Natural killer cell (primary cell): ENCODE measurements around the gene TMEM91. TPM values are rescaled to one million over a fixed set of nuclear protein-coding genes. Genes with fewer than 3 reads are reported as not detected.

Source experiments
- ATAC-seq, 3 donors: fragments of 150-1000 bp in 2 of 3; fragments of 200-7000 bp in 1 of 3; cut with Tn5 transposase; 1 replicate in 1 of 3; 2 replicates in 2 of 3; pipeline ENCODE4 v1.10.0; 2021; ENCODE audit warnings: mild to moderate bottlenecking in 2 of 3, moderate library complexity in 2 of 3
- DNase-seq, 2 donors: peaks; one replicate each; pipeline versions ENCODE4 v3.0.0 to v3.0.0-alpha.2; 2013 to 2021; ENCODE audit warnings: mixed read lengths in 1 of 2
- H3K27ac ChIP-seq: one replicate; pipeline ENCODE4 v1.5.1; 2013; ENCODE audit warnings: mild to moderate bottlenecking, low read length
- H3K27me3 ChIP-seq: one replicate; pipeline ENCODE4 v1.6.1; 2013; ENCODE audit warnings: low read length; ENCODE audit not compliant: control insufficient read depth, insufficient read depth
- H3K36me3 ChIP-seq: one replicate; pipeline ENCODE4 v1.6.1; 2013; ENCODE audit warnings: low read length; ENCODE audit not compliant: control insufficient read depth, insufficient read depth
- H3K4me1 ChIP-seq: one replicate; pipeline ENCODE4 v1.6.1; 2013; ENCODE audit warnings: low read length; ENCODE audit not compliant: control insufficient read depth, insufficient read depth
- H3K4me3 ChIP-seq: one replicate; pipeline ENCODE4 v1.5.1; 2013; ENCODE audit warnings: low read length
- H3K9me3 ChIP-seq: one replicate; pipeline ENCODE4 v1.6.1; 2013; ENCODE audit warnings: low read length; ENCODE audit not compliant: control insufficient read depth, insufficient read depth
- H3K27ac Mint-ChIP-seq, 2 donors: one replicate each; pipeline ENCODE4 v1.8.0; 2022; ENCODE audit warnings: mild to moderate bottlenecking in 2 of 2, mixed read lengths in 2 of 2, moderate library complexity in 1 of 2
- H3K27me3 Mint-ChIP-seq, 2 donors: one replicate each; pipeline ENCODE4 v1.8.0; 2022; ENCODE audit warnings: low read depth in 2 of 2, mixed read lengths in 2 of 2
- H3K36me3 Mint-ChIP-seq: one replicate; pipeline ENCODE4 v1.8.0; 2022; ENCODE audit warnings: mixed read lengths
- H3K4me1 Mint-ChIP-seq, 2 donors: one replicate each; pipeline ENCODE4 v1.8.0; 2022; ENCODE audit warnings: mixed read lengths in 2 of 2
- H3K4me3 Mint-ChIP-seq: one replicate; pipeline ENCODE4 v1.8.0; 2022; ENCODE audit warnings: mild to moderate bottlenecking, moderate library complexity, mixed read lengths
- H3K9me3 Mint-ChIP-seq, 2 donors: one replicate each; pipeline ENCODE4 v1.8.0; 2022; ENCODE audit warnings: mixed read lengths in 2 of 2
- WGBS: methylation state at CpG from one replicate; pipeline ENCODE4 v1.1.7; 2013; ENCODE audit warnings: missing lambda C conversion rate; ENCODE audit not compliant: insufficient coverage; 5-methylcytosine and 5-hydroxymethylcytosine counted together
- intact Hi-C: fragments of 100-400 bp; cut with micrococcal nuclease; formaldehyde crosslinking; loops from one replicate; pipeline ENCODE4 v1.14.2; 2022
- total RNA-seq, 4 donors: library from RNA; stranded (reverse); fragments of 120-200 nt in 1 of 4; gene quantifications; one replicate each; pipeline versions ENCODE4 v1.2.3 to v1.2.4, GENCODE V29; 2013 to 2022
- TF ChIP-seq, protein P1 (sequence below): fragments of 200-600 bp; IDR thresholded peaks from one replicate; pipeline ENCODE4 v1.8.0; 2022; ENCODE audit warnings: antibody characterized with exemption

The TMEM91 gene
- total RNA-seq, 3 donors from 2014 or later (not counting 1 experiment from before 2014, with no cell fraction given): 13.6 to 22.8 (median 20.8) TPM

- H3K27me3 Mint-ChIP-seq: no peaks in the 10 kb centered on the region
- Histone ChIP-seq H3K4me3 (no peak overlapping the region), H3K27me3 (no peaks in the 10 kb centered on the region), H3K27ac (no peak overlapping the region), H3K36me3 (peaks cover 39% of the 10 kb centered on the region), H3K9me3 (no peaks in the 10 kb centered on the region), H3K4me1 (peaks cover 66% of the 10 kb centered on the region)
- TF ChIP-seq, protein P1, sequence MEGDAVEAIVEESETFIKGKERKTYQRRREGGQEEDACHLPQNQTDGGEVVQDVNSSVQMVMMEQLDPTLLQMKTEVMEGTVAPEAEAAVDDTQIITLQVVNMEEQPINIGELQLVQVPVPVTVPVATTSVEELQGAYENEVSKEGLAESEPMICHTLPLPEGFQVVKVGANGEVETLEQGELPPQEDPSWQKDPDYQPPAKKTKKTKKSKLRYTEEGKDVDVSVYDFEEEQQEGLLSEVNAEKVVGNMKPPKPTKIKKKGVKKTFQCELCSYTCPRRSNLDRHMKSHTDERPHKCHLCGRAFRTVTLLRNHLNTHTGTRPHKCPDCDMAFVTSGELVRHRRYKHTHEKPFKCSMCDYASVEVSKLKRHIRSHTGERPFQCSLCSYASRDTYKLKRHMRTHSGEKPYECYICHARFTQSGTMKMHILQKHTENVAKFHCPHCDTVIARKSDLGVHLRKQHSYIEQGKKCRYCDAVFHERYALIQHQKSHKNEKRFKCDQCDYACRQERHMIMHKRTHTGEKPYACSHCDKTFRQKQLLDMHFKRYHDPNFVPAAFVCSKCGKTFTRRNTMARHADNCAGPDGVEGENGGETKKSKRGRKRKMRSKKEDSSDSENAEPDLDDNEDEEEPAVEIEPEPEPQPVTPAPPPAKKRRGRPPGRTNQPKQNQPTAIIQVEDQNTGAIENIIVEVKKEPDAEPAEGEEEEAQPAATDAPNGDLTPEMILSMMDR: no peak
- no peaks in the 10 kb centered on the region for H3K9me3 Mint-ChIP-seq
- H3K4me1 Mint-ChIP-seq: peaks cover 10 to 33% of the 10 kb centered on the region in 2 donors
- H3K36me3 Mint-ChIP-seq: no peaks in the 10 kb centered on the region
- H3K4me3 Mint-ChIP-seq: no peak overlapping the region
- WGBS: 85% methylated on average over 19 of the region's 21 CpGs
- DNase-seq (no peak), ATAC-seq (no peak)
- intact Hi-C loops: no loop called here
- peak overlapping the region in 1 of 2 donors; percentile 16 for H3K27ac Mint-ChIP-seq
These were observed 48.2 kb downstream of the TMEM91 start for GRCh38 chr19:41424335-41425173.

DNA sequence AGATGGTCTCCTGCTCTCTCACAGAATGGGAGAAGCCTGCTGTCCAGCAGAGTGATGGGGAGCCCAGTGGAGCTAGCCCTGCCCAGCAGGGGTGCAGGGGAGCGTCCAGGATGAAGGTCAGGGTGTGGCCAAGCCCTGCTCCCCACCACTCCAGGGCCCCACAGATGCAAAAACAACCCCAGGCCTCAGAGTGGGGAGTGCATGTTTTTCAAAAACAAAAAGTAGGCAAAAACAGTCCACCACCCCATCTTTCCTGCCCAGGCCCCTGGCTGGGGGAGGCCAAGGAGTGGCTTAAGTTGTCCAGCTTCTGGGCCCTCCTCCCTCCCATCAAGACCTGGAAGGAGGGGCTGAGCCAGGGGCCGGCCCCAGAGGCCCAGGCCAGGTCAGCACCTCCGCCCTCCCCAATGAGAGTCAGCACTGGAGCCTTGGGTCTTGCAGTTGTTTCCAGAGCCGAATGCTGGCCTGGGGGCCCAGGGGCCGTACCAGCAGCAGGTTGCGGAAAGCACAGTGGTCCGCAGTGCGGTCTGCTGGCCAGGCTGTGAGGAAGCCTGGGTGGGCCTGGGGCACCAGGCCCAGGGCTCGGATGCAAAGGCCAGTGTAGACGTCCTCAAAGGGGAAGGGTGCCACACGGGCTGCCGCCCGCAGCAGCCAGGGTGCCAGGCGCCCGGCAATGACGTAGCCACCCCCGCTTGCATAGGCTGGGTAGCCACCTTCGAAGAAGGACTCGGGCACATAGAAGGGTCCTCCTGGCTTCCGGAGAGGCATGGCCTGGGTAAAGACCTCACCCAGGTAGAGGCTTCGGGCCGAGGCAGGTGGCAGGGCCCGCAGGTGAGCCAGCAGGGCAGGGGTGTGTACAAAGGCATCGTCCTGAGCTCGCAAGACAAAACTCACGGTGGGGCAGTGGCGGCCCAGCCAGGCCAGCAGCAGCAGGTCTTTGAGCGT is 49.1 kb downstream of the TMEM91 start:
- Histone ChIP-seq H3K4me3 (no peak overlapping the region), H3K9me3 (no peaks in the 10 kb centered on the region), H3K4me1 (peaks cover 61% of the 10 kb centered on the region), H3K36me3 (peaks cover 31% of the 10 kb centered on the region), H3K27ac (peak overlapping the region; percentile 3), H3K27me3 (no peaks in the 10 kb centered on the region)
- intact Hi-C loops: no loop called here
- H3K27me3 Mint-ChIP-seq: no peaks in the 10 kb centered on the region
- TF ChIP-seq, protein P1: no peak
- H3K4me1 Mint-ChIP-seq: peaks cover 10 to 33% of the 10 kb centered on the region in 2 donors
- H3K36me3 Mint-ChIP-seq: no peaks in the 10 kb centered on the region
- WGBS: 93% methylated on average over 28 of the region's 28 CpGs
- no peaks in the 10 kb centered on the region for H3K9me3 Mint-ChIP-seq
- peak overlapping the region; percentile 45 for H3K4me3 Mint-ChIP-seq
- no peak for DNase-seq
- H3K27ac Mint-ChIP-seq: peak overlapping the region in 1 of 2 donors; percentile 92
- no peak for ATAC-seq

GRCh38 chr19:41426116-41426841 is 49.9 kb downstream of the TMEM91 start:
- Histone ChIP-seq H3K4me3 (no peak overlapping the region), H3K4me1 (peaks cover 53% of the 10 kb centered on the region), H3K27ac (no peak overlapping the region), H3K27me3 (no peaks in the 10 kb centered on the region), H3K36me3 (peaks cover 27% of the 10 kb centered on the region), H3K9me3 (no peaks in the 10 kb centered on the region)
- Mint-ChIP-seq H3K4me1 (peaks cover 10 to 32% of the 10 kb centered on the region in 2 donors), H3K36me3 (no peaks in the 10 kb centered on the region), H3K4me3 (peak overlapping the region; percentile 68), H3K27ac (peak overlapping the region; percentile 82 to 92), H3K27me3 (no peaks in the 10 kb centered on the region), H3K9me3 (no peaks in the 10 kb centered on the region)
- TF ChIP-seq, protein P1: no peak
- intact Hi-C loops: no loop called here
- no peak for DNase-seq
- no peak for ATAC-seq
- WGBS: 88% methylated on average over 36 of the region's 36 CpGs
